Tibial nerve (tissue), 4 donors: Measurements from ENCODE around the gene IL31.

Source experiments
- CTCF ChIP-seq, 5 experiments: fragments of 200-600 bp in 3 of 5; fragments of 450-650 bp in 2 of 5; sonication (generic) in 3 of 5; IDR thresholded peaks; one replicate each; pipeline ENCODE4 v1.5.1; 2016 to 2019; ENCODE audit warnings: antibody characterized with exemption in 5 of 5, mild to moderate bottlenecking in 3 of 5, moderate library complexity in 2 of 5
- EP300 ChIP-seq, 2 donors: sonication (generic); formaldehyde crosslinking; IDR thresholded peaks; one replicate each; pipeline ENCODE4 v1.6.1; 2017; ENCODE audit warnings: antibody characterized with exemption in 2 of 2, mild to moderate bottlenecking in 1 of 2
- POLR2A ChIP-seq, 2 donors: fragments of 450-650 bp; IDR thresholded peaks; one replicate each; pipeline ENCODE4 v1.6.1; 2017; ENCODE audit warnings: antibody characterized with exemption in 2 of 2, mild to moderate bottlenecking in 2 of 2, moderate library complexity in 2 of 2

- TF ChIP-seq POLR2A (IDR thresholded peaks at IDR 0.05) (no peak), CTCF (IDR thresholded peaks at IDR 0.05) (no peak), EP300 (IDR thresholded peaks at IDR 0.05) (no peak)
Measured at GRCh38 chr12:122200541-122201175, 26.6 kb upstream of the IL31 start.
